ENCODE measurements around the gene PDE1A.

GRCh38 chr2:182103526-182103925, 323.3 kb downstream of the PDE1A start:
- TF ChIP-seq MXI1 (IDR thresholded peaks at IDR 0.05; ENCODE audit: low read depth, low read length) (no peak), NFIC (IDR thresholded peaks at IDR 0.05; ENCODE audit: borderline replicate concordance) (no peak), EP300 (IDR thresholded peaks at IDR 0.05; ENCODE audit: borderline replicate concordance in 1 of 2, low read depth in 1 of 2, low read length in 1 of 2) (no peak), CTCF (IDR thresholded peaks at IDR 0.05) (no peak), YY1 (IDR thresholded peaks at IDR 0.05; ENCODE audit: low read depth) (no peak), RCOR1 (IDR thresholded peaks at IDR 0.05; ENCODE audit: low read length) (no peak), IRF3 (IDR thresholded peaks at IDR 0.05; ENCODE audit: low read depth, low read length) (no peak), POLR2AphosphoS5 (IDR thresholded peaks at IDR 0.05; ENCODE audit: low read depth, low read length) (no peak), MAX (IDR thresholded peaks at IDR 0.05; ENCODE audit: low read depth) (no peak), FOSL2 (IDR thresholded peaks at IDR 0.05; ENCODE audit: borderline replicate concordance, low read depth) (no peak)

All from SK-N-SH (cell line).